ENCODE measurements around the gene BCOR. TPM values are rescaled to one million over a fixed set of nuclear protein-coding genes. Genes with fewer than 3 reads are reported as not detected.

Gene BCOR
- total and polyA plus RNA-seq, 11 donors = 6.7 to 40.1 (median 17.9) TPM

GRCh38 chrX:40083979-40084359, 13.8 kb downstream of the BCOR start:
- intact Hi-C loops (cut with DNase I) = loop anchor here in 4 of 10 donors (5.0 to 10.0 kb wide), 5 partner anchors 67 to 359 kb away; no protein-coding TSS in a partner anchor
- no peaks in the 10 kb centered on the region for H3K36me3 ChIP-seq
- H3K9me3 ChIP-seq = no peaks in the 10 kb centered on the region
- peaks cover 0 to 50% (median 25%) of the 10 kb centered on the region in 12 donors for H3K4me1 ChIP-seq
- ATAC-seq = no peak
- DNase-seq = no peak
- no peak for TF ChIP-seq POLR2A (IDR thresholded peaks at IDR 0.05)
- TF ChIP-seq, protein P1, sequence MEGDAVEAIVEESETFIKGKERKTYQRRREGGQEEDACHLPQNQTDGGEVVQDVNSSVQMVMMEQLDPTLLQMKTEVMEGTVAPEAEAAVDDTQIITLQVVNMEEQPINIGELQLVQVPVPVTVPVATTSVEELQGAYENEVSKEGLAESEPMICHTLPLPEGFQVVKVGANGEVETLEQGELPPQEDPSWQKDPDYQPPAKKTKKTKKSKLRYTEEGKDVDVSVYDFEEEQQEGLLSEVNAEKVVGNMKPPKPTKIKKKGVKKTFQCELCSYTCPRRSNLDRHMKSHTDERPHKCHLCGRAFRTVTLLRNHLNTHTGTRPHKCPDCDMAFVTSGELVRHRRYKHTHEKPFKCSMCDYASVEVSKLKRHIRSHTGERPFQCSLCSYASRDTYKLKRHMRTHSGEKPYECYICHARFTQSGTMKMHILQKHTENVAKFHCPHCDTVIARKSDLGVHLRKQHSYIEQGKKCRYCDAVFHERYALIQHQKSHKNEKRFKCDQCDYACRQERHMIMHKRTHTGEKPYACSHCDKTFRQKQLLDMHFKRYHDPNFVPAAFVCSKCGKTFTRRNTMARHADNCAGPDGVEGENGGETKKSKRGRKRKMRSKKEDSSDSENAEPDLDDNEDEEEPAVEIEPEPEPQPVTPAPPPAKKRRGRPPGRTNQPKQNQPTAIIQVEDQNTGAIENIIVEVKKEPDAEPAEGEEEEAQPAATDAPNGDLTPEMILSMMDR (IDR thresholded peaks at IDR 0.05) = no peak
- 16 to 28% (median 22%) methylated on average over 15 to 26 of the region's 26 CpGs for WGBS, 4 donors
- peak overlapping the region in 10 of 12 donors; percentile 34 to 56 (median 45) for H3K4me3 ChIP-seq
- H3K27me3 ChIP-seq = peaks cover 0 to 56% (median 0%) of the 10 kb centered on the region in 9 donors
- no peak overlapping the region for H3K27ac ChIP-seq

DNA sequence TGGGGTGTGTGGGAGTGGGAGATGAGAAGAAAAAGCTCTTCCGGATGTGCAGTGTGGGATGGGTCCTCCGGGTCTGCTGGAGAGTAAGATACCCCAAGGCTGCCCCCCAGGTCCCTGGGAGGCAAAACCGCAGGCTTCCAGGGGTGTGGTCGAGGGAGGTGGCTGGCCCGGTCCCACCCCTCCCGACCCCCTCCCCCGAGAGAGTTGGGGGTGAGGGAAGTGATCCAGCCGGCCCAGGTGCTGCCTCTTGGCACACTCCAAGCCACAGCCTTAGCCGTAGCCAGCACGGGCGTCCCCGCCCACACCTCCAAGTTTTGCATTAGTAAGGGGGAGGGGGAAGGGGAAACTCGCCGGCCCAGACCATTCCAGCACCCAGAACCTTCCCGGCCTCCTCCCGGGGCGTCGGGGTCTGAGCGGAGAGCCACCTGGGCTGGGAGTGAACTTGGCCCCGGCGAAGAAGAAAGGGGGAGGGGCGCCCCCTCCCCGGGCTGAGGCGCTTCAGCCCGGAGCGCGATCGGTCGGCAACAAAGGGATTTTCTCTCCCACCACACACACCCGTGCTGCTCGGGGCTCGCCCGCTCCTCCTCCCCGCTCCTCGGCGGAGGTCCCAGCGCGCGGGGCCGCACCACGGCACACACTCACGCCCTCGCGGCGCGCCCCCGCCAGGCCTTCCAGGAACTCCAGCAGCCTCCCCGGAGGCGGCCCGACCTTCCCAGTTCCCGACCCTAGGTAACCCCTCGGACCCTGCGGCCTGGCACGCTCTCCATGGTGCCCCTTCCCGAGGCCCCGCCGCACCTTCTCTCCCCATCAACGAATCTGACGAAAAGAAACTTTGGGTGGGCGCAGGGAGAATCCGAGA, 14.4 kb downstream of the BCOR start:
- Histone ChIP-seq H3K9me3 (no peaks in the 10 kb centered on the region), H3K4me3 (peak overlapping the region in 10 of 12 donors; percentile 34 to 56 (median 45)), H3K27me3 (peaks cover 0 to 60% (median 0%) of the 10 kb centered on the region in 9 donors), H3K4me1 (peaks cover 0 to 47% (median 22%) of the 10 kb centered on the region in 12 donors), H3K27ac (no peak overlapping the region), H3K36me3 (no peaks in the 10 kb centered on the region)
- TF ChIP-seq POLR2A (IDR thresholded peaks at IDR 0.05) = no peak
- TF ChIP-seq, protein P1 (IDR thresholded peaks at IDR 0.05) = no peak
- 3 to 7% (median 5%) methylated on average over 34 to 61 of the region's 61 CpGs for whole genome bisulfite sequencing, 4 donors
- DNase-seq (no peak), ATAC-seq (peak in 3 of 4 donors; percentile 34 to 59 (median 37))
- intact Hi-C loops (cut with DNase I) = loop anchor here in 4 of 10 donors (5.0 to 10.0 kb wide), 5 partner anchors 66 to 359 kb away; no protein-coding TSS in a partner anchor

DNA sequence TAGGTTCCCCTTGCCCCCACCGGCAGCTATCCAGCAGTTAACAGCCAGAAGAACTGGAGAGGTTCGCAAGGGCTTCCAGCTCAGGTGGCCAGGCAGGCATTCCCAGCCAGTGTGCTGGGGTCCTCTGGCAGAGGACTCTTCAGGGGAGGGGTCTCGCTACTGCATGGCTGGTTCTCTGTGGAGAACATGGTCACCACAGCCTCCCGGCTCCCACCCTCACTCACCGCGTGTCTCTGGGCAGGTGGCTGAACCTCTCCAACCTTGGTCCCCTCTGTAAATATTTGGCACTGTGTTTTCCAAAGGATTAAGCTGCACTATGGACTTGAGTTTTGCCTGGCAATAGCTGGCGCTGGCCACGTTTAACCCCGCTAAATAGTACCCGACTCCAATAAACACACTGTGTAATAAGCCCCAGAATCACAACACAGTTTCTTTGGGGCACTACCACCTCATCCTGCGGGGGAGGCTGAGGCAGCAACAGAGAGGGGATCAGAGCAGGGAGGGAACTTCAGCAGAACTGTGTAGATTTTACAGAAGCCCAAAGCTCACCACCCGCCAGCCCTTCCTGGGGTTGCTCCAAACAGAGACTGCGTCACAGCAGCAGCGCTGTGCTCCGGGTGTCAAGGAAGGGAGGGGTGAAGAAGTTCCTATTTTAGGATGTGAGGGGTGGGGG, 15.2 kb downstream of the BCOR start:
- Histone ChIP-seq H3K4me3 (peak overlapping the region in 3 of 12 donors; percentile 42 to 50 (median 43)), H3K36me3 (peaks cover 0 to under 1% (median 0%) of the 10 kb centered on the region in 9 donors), H3K9me3 (no peaks in the 10 kb centered on the region), H3K27ac (no peak overlapping the region), H3K27me3 (peaks cover 0 to 55% (median 0%) of the 10 kb centered on the region in 9 donors), H3K4me1 (peaks cover 0 to 47% (median 22%) of the 10 kb centered on the region in 12 donors)
- intact Hi-C loops (cut with DNase I) = loop anchor here in 4 of 10 donors (5.0 to 10.0 kb wide), 5 partner anchors 65 to 358 kb away; no protein-coding TSS in a partner anchor
- ATAC-seq = peak in 3 of 4 donors; percentile 41 to 71 (median 66)
- TF ChIP-seq, protein P1 (IDR thresholded peaks at IDR 0.05) = no peak
- TF ChIP-seq POLR2A (IDR thresholded peaks at IDR 0.05) = no peak
- peak in 2 of 5 donors; percentile 40 to 58 for DNase-seq
- WGBS, 4 donors = 44 to 56% (median 51%) methylated on average over 14 to 15 of the region's 15 CpGs

Data from heart left ventricle (tissue), 16 donors.